ENCODE results near the gene ATAD3B.
"Not testable (repeated sequence)": the region's sequence is repeated elsewhere in the genome, so short reads cannot be mapped to it uniquely, and the experiment has no call there.

The ATAD3B gene

DNA sequence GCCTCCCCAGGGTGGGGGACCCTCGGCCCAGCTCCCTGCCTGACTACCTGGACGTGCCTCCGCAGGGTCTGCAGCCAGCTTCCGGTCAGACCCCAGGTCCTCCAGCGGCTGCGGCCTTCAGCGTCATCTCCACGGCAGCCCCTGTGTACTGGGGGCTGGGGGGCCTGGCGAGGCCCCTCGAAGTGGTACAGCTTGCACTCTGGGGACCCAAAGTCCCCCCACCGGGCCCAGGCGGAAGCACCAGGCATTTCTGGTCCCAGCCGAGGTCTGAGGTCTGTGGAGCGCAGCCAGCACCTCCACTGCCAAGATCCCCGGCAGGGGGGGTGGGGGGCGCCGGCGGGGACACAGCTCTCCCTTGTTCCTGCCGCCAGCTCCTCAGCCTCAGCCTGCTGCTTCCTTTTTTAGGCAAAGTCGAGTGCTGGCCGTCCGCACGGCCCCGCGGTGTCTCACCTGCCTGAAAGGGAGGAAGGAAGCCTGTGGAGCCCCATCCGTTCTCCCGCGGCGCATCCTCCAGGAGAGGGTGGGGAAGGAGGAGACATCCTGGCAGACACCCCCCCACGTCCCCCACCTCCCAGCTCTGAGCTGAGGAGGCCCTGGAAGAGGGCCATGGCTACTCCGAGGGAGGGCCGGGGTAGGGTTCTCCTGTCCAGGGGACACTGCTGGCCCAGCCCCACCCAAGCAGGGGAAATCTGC is 37.3 kb upstream of the ATAD3B start:
- DNase-seq: peak; percentile 54

DNA sequence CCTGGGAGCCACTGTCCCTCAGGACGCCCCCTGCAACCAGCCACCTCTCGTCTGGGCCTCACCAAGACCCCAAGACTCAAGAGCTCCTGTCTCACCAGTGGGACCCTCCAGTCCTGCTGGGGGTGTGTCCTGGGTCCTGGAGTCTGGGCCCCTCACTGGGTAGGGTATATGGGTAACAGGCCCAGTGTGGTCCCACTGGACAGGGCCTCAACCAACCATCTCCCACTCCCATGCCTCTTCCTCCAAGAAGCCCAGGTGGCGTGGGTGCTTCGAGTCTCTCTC is 36.8 kb upstream of the ATAD3B start:
- DNase-seq: no peak

DNA sequence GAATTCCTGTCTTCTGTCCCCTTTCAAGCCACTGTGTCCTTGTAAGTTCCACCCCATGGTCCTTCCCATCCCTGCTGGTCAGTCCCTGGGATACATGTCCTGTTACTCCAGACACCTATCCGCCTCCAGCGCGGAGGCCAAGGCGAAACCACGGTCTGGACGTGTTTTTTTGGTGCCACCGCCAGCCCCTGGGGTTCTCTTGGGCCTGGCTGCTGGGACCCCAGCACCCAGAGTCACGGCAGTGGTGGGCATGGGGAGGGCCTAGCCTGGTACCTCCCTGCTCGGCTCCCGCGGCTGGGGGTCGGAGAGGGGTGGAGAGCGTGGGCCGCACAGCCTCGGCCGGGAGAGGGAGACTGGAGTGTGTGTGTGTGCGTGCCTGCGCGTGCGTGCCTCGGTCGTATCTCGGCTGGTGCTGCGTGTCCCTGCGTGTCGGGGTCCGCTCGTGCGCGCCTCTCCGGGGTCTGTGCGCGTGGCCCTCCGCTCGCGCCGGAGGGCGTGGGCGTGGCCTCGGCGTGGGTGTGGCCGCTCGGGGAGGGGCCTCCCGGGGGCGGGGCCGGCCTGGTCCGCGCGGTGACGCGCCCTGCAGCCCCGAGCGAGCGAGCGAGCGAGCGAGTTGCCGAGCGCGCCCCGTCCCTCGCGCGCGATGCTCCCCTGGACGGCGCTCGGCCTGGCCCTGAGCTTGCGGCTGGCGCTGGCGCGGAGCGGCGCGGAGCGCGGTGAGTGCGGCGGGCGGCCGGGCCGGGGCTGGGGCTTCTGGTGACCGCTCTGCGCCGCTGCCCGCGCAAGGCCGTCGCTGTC is 36.3 kb upstream of the ATAD3B start, which contains the start of gene VWA1:
VWA1 (plus strand) TSS at position 585 of the 798 bp plus-strand sequence; CDS start at position 644, 59 bp downstream.
- peak; percentile 83 for DNase-seq

DNA sequence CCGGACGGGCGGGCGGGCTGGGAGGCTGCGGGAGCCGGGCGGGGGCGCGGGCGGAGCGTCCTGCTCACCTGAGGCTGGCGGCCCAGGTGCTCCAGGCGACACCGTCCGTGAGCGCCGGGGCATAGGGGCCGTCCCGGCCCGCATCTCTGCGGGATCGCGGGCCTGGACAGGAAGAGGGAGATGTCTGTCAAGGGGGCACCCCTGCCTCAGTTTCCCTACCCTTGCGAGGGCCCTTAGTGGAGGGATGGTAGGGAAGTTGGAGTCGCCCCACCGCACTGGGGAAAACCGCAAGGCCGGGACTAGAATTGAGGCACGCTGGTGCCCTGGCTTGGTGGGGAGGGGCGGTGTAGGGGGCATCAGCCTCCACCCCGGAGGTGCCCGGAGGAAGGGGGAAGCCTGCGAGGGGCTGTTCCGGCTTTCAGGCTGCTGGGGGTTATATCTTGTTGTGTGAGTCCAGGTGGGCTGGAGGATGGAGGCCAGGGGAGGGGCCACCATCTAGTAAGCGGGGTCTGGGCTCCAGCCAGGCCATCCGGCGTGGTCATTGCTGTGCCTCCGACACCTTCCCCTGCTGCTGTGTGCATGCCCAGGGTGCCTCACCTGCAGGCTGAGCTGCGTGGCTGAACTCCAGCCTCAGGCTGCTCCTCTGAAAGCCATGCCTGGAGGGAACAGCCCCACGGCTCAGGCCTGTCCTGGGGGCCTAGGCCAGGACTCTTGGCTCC is 35.5 kb upstream of the ATAD3B start:
- no peak for DNase-seq

DNA sequence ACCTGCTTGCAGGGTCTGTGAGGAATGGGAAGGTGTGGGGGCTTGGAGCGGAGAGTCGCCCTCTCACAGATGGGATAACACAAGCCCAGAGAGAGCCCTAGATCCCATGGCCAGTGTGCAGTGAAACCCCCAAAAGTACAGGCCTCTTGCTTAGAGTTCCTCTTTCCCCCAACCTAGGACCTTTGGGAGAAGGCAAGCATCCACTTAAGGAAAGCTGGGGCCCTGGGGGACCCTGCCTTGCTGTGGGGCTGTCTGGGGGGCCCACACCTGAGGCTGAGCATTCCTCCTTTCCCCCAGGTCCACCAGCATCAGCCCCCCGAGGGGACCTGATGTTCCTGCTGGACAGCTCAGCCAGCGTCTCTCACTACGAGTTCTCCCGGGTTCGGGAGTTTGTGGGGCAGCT is 34.9 kb upstream of the ATAD3B start:
- DNase-seq: no peak

DNA sequence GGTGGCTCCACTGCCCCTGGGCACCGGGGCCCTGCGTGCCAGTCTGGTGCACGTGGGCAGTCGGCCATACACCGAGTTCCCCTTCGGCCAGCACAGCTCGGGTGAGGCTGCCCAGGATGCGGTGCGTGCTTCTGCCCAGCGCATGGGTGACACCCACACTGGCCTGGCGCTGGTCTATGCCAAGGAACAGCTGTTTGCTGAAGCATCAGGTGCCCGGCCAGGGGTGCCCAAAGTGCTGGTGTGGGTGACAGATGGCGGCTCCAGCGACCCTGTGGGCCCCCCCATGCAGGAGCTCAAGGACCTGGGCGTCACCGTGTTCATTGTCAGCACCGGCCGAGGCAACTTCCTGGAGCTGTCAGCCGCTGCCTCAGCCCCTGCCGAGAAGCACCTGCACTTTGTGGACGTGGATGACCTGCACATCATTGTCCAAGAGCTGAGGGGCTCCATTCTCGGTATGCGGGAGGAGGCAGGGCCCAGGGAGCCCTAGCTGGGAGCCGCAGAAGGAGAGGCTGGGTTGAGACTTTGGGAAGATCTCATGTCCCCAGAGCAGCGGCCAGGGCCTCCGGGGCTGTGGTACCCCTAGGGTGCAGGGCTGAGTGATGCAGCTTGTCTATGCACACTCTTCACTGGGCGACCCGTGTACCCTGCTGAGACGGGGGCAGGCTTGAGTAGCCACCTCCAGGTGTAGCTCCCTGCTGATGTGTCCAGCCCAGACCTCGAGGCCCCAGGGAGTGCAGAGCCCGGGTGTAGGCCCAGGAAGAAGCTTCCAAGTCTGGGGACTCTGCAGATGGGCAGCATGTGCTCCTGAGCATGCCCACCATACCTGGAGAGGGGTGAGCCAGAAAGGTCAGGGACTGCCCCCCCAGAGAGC is 34.3 kb upstream of the ATAD3B start:
- no peak for DNase-seq

DNA sequence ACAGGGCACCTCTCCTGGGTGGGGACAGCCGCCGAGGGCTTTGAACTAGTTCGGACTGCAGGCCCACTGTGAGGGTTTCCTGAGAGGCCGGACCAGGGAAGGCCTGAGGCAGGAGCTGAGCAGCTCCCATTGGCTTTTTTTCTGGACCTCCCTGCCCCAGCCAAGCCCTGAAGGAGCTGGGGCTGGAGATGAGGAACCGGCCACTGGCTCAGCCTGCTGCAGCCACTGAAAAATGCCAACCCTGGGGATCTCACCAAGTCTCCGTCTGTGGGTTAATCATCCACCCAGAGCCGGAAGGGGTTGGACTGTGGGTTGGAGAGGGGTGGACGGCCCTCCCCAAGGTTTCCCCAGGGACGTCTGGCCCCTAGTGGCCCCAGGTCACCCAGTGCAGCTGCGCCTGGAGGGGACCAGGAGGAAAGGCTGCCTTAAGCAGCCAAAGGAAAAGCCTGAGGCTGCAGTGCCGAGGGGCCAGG is 33.6 kb upstream of the ATAD3B start:
- no peak for DNase-seq

DNA sequence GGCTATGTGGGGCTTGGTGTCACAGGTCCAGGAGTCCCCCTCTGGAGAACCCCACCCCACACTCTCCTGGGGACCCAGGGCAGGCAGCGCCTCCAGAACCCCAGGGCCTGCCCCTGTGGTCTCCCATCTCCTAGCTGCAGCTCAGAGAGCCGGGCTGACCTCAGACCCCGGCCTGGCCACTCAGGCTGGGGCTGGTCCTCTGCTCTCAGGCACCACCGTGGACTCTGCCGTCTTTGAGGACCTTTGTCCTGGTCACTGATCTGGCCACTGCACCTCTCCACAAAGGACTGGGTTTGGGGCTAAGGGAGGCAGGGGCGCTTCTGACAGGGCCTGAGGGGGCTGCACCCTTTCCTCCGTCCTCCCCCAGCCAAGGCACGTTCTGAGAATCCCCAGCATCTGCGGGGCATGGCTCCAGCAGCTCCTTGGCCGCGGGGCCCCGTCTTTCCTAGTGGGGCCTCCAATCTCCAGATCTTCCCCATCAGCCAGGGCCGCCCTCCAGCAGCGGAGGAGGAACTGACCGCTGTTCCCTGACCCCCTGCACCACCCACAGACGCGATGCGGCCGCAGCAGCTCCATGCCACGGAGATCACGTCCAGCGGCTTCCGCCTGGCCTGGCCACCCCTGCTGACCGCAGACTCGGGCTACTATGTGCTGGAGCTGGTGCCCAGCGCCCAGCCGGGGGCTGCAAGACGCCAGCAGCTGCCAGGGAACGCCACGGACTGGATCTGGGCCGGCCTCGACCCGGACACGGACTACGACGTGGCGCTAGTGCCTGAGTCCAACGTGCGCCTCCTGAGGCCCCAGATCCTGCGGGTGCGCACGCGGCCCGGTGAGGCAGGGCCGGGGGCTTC is 32.8 kb upstream of the ATAD3B start:
- no peak for DNase-seq

DNA sequence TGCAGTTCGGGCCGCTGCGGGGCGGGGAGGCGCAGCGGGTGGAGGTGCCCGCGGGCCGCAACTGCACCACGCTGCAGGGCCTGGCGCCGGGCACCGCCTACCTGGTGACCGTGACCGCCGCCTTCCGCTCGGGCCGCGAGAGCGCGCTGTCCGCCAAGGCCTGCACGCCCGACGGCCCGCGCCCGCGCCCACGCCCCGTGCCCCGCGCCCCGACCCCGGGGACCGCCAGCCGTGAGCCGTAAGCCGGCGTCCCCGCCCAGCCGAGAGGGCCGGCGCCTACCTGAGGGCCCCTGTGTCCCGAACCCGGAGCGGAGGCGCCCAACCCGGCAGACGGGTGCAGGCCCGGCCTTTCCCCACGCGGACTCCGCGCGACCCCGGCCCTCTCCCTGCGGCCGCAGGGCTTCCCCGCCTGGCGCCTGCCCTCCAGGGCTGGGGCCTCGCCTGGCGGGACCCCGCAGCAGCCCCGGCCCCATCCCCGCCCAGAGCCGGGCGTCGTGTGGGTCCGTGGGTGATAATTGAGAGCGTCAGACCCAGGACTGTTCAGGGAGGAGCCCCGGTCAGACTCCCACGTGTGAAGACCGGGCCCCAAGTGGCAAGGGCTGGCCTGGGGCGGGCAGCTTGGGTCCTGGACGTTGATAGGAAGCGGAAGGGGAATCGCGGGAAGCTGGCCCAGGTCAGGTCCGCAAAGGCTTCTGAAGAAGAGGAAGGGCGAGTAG is 31.9 kb upstream of the ATAD3B start:
- no peak for DNase-seq

DNA sequence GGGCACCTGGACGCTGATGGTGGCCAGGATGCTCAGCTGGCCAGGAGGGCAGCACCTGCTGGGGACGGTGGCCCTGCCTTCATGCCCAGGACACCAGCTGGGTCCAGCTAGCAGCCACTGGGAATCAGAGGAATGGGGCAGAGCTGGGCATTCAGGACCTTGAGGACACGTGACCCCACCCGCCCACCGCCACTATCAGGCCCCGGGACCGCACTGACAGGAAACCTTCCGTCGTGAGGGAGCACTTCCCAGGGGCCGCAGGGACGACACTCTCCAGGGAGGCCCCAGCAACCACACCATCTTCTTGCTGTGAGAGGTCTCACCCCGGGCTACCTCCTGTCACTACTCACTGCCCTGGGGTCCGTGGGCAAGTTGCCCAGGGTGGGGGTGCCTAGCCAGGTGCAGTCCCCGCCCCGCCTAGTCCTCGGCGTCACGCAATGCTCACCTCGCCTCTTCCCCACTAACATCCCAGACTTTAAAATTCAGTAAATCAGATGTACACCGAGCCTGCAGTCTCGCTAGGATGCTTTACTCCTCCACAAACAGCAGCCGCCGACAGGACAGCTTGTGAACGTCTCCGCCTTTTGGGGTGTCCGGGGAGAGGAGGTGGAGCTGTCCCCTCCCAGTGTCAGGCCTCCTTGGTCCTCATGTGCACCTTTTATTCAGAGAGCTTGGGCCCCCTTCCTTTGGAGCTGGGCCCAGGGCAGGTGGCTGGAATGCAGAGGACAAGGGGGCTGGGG is 31.1 kb upstream of the ATAD3B start:
- DNase-seq: no peak

DNA sequence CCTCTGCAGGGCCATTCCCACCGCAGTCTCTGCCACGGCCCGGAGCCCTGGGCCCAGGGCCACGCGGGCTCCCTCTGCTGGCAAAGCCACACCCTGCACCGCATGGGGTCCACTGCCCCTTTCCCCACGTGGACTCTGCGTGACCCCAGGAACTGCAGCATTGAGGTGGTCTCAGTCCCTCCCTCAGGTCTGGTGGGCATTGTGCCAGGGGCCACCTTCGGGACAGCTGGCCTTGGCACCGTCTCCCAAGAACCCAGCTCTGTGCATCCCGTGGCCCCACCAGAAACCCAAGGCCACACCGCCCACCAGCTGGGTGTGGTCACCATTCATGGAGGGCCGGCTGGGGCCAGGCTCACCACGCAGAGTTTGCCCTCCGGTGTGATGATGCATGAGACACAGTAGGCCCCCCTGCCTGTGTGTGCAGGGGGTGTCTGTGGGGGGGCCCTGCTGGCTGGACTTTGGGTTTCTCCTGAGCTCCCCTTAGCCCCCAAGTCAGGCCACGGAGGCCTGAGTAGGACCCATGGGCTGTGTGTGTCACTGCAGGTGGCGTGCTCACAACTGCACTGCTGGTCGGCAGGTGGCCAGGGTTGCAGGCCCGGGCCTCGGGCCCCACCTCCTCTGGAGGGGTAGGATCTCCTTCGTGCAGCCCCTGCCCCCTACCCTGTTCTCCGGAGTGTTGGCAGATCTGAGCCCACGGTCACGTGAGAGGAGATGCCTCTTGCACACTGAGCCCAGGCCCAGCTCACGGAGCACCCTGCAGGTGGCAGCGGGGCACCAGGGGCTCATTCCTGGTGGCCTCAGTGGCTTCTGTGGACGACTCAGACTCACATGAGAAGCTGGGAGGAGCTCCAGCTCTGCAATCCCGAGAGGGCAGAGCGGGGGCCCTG is 30.3 kb upstream of the ATAD3B start:
- peak; percentile 68 for DNase-seq

DNA sequence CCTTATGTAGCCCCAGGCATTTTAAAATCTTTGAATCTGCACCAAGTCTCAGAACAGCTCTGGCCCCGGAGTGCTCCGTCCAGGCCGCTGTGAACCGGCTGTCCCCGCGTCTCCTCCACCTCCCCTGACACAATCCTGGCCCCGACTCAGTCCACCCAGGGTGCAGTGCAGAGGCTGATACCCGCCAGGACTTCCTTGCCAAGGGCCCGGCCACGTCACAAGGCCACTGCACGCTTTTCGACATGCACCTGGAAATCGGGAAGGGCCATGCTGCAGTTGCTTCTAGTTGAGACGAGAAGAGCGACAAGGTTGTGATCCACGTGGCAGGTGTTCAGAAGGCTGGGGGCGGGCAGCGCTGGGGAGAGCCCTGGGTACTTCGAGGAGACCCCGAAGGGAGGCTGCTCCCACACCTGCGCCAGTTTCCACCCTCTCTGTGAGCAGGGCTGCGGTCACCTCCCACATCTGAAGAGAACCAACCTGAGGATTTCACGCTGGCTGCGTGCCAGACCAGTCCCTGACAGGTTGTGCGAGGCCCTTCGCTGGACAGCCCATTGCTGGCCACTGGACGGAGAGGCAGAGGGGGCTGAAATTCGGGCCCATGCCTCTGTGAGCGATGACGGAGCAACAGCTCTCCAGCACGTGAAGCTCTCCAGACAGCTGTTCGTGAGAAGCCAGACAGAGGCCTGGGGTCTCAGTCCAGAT is 29.3 kb upstream of the ATAD3B start:
- DNase-seq: no peak

DNA sequence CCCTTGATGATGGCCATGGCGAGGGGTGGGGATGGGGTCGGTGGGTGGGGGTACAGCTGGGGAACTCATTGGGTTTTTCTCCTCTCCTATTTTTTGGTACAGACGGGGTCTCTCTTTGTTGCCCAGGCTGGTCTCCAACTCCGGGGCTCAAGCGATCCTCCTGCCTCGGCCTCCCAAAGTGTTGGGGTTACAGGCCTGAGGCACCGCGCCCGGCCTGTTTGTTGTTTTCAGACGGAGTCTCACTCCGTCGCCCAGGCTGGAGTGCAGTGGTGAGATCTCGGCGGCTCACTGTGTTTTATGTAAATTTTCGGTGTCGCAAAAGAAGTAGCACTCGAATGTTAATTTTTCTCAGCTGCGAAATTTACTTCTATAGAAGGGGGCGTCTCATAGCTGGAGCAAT is 24.9 kb upstream of the ATAD3B start:
- not testable (repeated sequence) for DNase-seq

DNA sequence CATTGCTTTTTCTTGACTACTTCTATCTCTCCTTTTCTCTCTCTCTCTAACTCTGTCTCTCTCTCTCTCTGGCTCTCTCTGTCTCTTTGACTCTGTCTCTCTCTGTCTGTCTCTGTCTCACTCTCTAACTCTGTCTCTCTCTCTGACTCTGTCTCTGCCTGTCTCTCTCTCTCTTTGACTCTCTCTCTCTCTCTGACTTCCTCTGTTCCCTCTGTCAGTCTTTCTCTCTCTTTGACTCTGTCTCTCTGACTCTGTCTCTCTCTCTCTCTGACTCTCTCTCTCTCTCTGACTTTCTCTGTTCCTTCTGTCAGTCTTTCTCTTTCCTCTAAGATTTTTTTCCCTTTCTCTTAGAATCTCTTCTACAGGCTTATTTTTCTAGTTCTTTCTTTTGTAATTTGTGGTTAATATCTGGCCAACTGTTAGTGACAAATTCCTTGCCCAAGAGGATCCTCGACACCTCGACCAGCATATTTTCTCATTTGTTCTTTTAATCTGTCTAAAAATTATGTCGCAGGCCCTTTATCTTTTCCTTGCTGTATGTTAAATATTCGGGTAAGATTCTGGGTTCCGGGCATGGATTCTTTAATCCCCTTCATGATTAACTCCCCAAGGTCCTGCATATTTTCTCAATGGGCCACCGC is 22.3 kb upstream of the ATAD3B start, which contains the start of gene ATAD3C:
ATAD3C (plus strand) TSS at position 591 of the 641 bp plus-strand sequence. CDS start 995 bp downstream, outside the sequence.
- no peak for DNase-seq

DNA sequence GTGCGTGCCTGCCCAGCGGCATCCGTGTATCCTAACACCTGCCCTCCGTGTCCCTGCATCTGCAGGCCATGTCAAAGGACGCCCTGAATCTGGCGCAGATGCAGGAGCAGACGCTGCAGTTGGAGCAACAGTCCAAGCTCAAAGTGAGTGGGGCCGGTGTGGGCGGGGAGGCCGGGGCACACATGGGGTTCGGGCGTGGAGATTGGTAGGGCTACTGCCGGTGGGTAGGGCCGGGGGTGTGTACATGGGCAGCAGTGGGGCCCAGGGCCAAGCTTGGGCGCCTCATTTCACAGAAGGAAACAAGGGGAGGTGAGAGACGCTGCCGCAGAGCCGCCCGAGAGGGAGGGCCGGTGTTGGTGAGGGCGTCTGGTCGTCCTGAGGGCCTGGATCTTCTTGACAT is 20.9 kb upstream of the ATAD3B start:
- DNase-seq: not testable (repeated sequence)

DNA sequence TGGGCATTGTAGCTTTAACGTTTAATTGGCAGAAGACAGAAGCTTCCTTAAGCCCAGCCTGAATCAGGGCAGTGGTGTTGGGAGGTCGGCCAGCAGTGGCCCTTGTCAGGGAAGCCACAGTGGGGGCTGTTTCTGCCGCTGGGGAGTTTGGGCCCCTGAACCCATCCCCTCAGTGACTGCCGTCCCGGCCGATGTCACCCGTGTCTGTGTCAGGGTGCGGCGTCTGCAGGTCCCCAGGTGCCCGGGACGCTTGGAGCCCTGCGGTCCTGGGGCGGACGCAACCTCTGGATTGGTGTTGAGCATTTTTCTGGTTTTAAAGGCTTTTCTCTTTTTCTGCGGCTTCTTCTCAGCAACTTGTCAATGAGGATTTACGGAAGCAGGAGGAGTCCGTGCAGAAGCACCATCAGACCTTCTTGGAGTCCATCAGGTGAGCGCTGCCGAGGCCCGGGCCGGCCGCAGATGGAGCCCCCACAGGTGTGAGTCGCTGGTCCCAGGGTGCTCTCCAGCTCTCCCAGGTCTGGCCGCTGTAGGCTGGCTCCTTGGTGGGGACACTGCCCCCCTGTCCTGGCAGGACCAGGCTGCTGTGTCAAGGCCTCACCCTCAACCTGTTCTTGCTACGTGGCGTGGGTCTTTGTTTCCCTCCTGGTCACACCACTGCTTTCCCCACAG is 19.7 kb upstream of the ATAD3B start:
- DNase-seq: no peak

DNA sequence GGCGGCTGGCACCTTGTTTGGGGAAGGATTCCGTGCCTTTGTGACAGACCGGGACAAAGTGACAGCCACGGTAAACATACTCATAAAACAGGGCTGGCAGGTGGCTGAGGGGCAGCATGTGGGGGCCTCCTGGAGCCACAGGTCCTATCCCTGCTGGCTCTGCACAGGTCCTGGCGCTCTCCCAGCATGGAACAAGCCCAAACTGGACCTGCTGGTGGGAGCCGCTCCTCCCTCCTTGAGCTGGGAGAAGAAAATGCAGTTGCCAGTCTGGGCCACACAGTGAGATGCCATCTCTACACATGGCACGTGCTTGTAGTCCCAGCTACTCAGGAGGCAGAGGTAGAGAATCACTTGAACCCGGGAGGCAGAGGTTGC is 19.2 kb upstream of the ATAD3B start:
- not testable (repeated sequence) for DNase-seq
